RPMI8226 (cell line): ENCODE data around the gene ALOX15B.

ENCODE experiments used
- DNase-seq: peaks from one replicate; pipeline ENCODE4 v3.0.0-alpha.2; 2015

Gene ALOX15B

DNA sequence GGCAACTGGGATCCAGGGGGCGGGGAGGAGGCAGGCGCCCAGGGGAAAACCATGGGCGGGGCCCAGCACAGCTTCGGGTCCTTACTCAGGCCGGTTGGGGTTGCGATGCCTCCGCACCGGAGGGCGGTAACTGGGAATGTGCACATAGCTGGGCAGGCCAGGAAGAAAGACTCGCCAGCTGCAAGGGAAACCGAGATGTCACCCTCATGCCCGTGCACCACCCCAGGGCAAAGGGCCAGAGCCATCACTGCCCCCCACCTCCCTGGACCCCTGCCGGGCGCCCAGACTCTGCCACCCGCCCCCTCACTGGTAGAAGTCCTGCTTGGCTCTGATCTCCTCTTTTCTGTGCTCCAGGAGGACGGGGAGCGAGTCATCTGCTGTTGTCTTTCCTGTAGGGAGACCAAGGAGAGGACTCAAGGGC, 42.0 kb downstream of the ALOX15B start:
- DNase-seq = no peak

DNA sequence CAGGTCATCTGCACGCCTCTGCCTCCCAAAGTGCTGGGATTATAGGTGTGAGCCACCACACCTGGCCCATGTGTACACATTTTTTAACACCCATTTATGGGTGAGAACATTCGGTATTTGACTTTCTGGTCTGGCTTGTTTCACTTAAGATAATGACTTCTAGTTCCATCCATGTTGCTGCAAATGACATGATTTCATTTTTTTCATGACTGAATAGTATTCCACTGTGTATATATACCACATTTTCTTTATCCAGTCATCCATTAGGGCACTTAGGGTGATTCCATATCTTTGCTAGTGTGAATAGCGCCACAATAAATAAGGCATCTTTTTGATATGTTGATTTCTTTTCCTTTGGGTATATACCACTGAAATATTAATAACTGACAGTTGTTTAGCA, 43.0 kb downstream of the ALOX15B start:
- no peak for DNase-seq

DNA sequence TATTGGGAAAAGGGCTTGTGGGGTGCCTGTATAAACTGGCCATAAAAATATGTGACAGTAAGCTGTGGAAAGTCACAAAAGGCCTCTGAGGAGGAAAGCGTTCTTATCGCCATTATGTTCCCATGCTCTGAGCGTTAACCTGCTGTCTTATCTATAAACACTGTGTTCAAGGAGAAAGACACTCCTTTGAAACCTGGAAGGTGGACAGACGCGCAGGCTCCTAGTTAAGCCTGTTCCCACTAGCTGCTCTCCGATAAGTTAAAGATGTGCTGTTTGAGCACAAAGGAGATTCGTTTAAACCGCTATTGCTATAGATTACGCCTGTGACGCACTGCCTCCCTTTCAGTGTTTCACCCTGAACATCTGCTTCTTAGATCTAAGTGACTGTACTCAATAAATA, 43.4 kb downstream of the ALOX15B start:
- DNase-seq = no peak

DNA sequence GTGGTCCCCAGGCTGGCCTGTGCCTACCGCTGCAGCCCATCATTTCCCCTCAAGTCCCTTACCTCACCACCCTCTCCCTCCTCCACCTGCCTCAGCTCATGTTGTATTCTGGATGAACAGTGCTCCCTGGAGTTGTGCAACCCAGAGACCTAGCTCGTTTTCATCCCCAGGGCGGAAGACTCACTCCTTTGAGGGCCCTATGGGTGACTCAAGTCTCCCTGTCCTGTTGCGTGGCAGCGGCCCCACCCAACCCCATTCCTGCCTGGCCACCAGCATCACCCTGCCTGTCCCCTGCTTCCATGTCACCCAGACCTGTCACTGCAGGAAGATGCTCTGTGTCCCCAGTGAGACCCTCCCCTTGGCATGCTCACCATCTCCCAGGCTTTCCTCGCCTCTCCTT, 45.4 kb downstream of the ALOX15B start:
- DNase-seq = no peak

DNA sequence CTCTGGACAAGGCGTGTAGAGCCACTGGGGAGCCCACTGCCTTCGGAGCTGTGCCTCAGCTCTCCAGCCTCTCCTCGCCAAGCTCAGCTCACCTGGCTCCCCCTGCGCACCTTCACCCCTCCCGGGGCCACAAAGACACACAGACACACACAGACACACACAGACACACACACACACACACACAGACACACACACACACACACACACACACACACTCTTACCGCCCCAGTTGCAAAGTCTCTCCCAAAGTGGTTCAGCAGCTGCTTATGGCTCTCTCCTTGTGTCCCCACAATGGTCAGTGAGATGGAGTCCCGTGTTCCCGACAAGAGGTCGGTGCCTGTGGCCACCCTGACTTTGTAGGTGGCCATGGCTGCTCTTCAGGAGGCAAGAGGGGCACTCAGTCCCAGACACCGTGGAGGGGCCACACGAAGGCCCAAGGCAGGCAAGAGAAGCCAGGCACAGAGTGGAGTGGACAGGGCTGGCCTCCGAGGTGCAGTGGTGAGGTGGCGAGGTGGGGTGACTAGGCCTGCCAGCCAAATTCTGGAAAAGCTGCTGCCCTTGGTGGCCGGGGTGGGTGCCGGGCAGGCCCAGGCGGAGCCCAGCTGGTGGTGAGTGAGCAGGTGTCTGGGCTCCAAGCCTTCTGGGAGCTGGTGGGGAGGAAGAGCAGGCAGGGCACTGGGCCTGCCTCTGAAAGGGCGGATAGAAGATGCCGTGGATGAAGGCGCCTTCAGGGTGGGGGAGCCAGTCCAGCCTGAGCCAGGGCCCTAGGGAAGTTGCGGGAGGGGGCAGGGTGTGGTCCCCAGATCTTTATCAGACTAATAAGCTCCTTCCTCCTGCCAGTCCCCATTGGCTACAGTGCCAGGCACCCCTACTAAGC, 48.5 kb downstream of the ALOX15B start, which contains the start of gene ALOX12B:
ALOX12B (minus strand) TSS at position 642 of the 877 bp plus-strand sequence; CDS start at position 368, 274 bp downstream.
- DNase-seq = no peak

DNA sequence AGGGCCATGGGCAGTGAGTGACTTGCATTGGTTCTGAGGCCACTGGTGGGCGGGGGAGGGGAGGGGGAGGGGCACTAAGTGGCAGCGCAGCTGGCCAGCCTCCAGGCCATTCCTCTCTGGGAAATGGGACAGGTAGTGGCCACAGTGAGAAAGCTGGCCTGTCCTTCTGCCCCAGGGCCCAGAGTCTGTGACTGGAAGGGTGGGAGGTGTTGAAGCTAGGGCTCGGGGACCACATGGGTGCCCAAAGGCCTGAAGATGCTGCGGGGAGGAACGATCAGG, 49.0 kb downstream of the ALOX15B start:
- no peak for DNase-seq

DNA sequence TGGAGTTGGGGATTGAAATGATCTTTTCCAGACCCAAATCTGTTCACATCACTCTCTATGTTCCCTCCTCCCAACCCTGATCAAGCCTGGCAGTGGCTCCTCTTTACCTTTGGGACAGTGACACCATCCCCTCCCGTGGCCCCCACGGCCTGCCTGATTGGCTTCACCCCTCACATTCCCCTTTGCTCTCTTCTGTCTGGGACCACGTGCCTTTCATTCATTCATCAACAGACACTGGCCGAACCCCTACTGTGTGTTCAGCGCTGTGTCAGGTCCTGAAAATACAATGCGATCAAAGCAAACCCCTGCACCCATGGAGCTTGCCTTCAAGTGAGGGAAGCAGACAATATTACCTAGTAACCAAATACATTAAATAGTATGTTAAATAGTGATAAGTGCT, 50.9 kb downstream of the ALOX15B start:
- no peak for DNase-seq

DNA sequence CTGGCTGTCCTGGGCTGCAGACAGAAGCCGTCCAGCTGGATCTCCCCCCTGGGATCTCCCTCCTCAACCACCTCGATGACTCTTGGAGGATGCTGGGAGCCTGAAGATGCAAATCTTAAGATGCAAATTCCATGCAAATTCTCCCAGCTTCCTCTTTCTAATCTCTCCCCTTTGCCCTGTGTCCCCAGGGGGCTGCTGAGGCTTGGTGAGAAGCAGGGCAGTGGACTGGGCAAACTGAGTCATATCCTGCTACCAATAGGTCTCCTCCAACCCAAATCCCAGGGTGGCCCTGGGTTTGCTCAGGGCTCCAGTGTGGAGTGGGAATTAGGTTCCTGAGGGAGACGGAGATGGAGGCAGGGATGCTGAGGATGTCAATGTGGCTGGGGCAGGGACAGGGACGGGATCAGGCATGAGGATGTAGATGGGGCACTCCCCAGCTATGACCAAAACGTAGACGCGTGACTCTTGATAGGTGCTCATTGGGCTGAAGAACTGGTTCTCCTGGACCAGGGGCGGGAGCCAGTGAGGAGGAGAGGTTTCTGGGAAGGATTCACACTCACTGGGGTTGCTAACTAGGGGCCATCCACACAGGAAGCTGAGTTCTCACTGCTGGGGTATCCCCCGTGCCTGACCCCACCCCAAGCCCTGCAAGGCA, 52.3 kb downstream of the ALOX15B start:
- no peak for DNase-seq

DNA sequence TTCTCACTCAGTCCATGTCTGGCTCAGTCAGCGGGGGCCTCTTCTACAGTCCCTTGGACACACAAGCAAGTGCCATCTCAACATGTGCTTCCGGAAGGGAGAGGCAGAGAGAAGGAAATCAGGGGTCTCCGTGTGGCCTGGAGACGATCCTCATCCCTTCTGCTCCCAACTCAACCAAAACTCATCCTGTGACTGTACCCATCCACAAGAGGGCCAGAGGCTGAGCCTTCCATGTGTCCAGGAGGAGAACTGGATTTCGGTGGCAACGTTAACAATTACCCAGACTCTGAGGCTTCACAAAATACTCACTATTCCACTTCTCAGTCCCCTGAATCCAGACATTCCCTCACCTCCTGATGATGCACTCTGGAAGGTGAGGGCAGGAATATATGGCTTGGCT, 56.5 kb downstream of the ALOX15B start:
- no peak for DNase-seq

DNA sequence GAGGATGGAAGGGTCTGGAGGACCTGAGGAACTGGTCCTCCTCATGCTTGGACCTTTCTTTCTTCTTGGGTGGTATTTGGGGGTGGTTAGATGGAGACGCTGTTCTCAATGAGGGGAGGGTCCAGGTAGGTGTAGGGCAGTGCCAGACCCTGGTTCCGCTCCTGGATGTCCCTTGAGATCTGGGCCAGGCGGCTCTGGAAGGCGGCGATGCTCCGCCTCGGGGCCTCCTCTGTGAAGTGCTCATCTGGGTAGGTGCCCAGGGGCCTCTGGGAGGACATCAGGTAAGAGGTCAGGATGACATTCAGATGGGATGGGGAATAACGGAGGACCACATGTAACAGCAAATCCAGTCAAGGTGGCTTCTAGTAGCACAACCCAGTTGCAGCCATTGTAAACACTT, 57.7 kb downstream of the ALOX15B start:
- no peak for DNase-seq
